HCT116 (cell line): ENCODE results near the gene C11orf52.

Experiments used
- CEBPB ChIP-seq: IDR thresholded peaks from 2 replicates; pipeline ENCODE4 v1.6.1; 2012; ENCODE audit warnings: low read depth
- CTCF ChIP-seq, 3 experiments: fragments of 200-600 bp in 1 of 3; sonication (generic) in 1 of 3; IDR thresholded peaks in 2 of 3; conservative IDR thresholded peaks in 1 of 3; 2 replicates each; pipeline ENCODE4 v1.5.1; 2012 to 2017; ENCODE audit warnings: low read depth in 2 of 3, low read length in 2 of 3, antibody characterized with exemption in 1 of 3, borderline replicate concordance in 1 of 3, control low read depth in 1 of 3, mild to moderate bottlenecking in 1 of 3, mixed read lengths in 1 of 3, mixed run types in 1 of 3, moderate library complexity in 1 of 3; ENCODE audit not compliant: insufficient read depth in 1 of 3
- EZH2 ChIP-seq: fragments of 200-600 bp; sonication (generic); IDR thresholded peaks from 2 replicates; pipeline ENCODE4 v1.6.1; 2017; ENCODE audit warnings: antibody characterized with exemption, mixed run types
- POLR2A ChIP-seq: IDR thresholded peaks from 2 replicates; pipeline ENCODE4 v1.7.0; 2011; ENCODE audit warnings: borderline replicate concordance; ENCODE audit not compliant: insufficient read depth, insufficient read length; ENCODE audit errors: extremely low read depth
- POLR2AphosphoS5 ChIP-seq: IDR thresholded peaks from 2 replicates; pipeline ENCODE4 v1.6.1; 2011; ENCODE audit warnings: mild to moderate bottlenecking, low read depth, low read length, moderate library complexity
- RAD21 ChIP-seq: IDR thresholded peaks from 2 replicates; pipeline ENCODE4 v1.6.1; 2012; ENCODE audit warnings: low read depth, mild to moderate bottlenecking
- SP1 ChIP-seq: IDR thresholded peaks from 2 replicates; pipeline ENCODE4 v1.6.1; 2012; ENCODE audit warnings: low read depth
- ZFX ChIP-seq: fragments of 450-650 bp; IDR thresholded peaks from 2 replicates; pipeline ENCODE4 v1.6.1; 2017
- ZNF274 ChIP-seq: fragments of 200-500 bp; sonication (Bioruptor generic); IDR thresholded peaks from 2 replicates; pipeline ENCODE4 v1.6.1; 2014; ENCODE audit warnings: mild to moderate bottlenecking, low read depth, low read length, inconsistent platforms
- TF ChIP-seq, protein P1 (sequence below): IDR thresholded peaks from 2 replicates; pipeline ENCODE4 v1.6.1; 2012; ENCODE audit warnings: low read depth

DNA sequence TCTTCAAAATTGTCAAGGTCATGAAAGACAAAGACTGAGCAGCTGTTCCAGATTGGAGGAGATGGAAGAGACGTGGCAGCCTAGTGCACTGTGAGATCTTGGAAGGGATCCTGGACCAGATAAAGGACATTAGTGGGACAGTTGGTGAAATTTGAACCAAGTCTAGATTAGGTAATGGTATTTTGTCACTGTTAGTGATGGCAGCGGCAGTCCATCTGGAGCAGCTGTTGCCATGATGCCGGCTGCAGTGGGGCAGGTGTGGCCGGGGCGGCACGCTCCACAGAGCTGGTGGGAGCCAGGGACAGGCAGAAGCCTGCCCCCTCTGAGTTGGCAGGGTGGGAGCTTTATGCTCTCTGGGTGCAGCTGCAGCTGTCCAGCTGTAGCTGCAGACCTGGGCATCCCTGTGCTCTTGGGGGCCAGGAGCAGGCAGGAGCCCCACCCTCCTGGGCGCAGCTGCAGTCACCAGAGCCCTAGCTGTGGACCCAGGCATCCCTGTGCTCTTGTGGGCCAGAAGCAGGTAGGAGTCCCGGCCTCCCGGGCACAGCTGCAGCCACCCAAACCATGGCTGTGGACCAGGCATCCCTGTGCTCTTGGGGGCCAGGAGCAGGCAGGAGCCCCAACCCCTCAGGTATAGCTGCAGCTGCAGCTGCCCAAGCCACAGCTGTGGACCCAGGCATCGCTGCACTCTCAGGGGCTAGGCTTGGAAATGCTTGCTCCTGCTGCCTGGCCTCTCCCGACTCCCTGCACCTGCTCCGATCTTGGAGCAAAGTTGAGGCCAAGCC is 39.1 kb downstream of the C11orf52 start:
- TF ChIP-seq CEBPB (no peak), ZFX (no peak), CTCF (IDR thresholded peaks at IDR 0.05 in 2 of 3, conservative IDR thresholded peaks at IDR 0.05 in 1 of 3; ENCODE audit: borderline replicate concordance in 1 of 3, insufficient read depth in 1 of 3, low read depth in 2 of 3, low read length in 2 of 3) (no peak), RAD21 (no peak), POLR2A (no peak), ZNF274 (no peak), POLR2AphosphoS5 (no peak), EZH2 (no peak), SP1 (no peak)
- TF ChIP-seq, protein P1, sequence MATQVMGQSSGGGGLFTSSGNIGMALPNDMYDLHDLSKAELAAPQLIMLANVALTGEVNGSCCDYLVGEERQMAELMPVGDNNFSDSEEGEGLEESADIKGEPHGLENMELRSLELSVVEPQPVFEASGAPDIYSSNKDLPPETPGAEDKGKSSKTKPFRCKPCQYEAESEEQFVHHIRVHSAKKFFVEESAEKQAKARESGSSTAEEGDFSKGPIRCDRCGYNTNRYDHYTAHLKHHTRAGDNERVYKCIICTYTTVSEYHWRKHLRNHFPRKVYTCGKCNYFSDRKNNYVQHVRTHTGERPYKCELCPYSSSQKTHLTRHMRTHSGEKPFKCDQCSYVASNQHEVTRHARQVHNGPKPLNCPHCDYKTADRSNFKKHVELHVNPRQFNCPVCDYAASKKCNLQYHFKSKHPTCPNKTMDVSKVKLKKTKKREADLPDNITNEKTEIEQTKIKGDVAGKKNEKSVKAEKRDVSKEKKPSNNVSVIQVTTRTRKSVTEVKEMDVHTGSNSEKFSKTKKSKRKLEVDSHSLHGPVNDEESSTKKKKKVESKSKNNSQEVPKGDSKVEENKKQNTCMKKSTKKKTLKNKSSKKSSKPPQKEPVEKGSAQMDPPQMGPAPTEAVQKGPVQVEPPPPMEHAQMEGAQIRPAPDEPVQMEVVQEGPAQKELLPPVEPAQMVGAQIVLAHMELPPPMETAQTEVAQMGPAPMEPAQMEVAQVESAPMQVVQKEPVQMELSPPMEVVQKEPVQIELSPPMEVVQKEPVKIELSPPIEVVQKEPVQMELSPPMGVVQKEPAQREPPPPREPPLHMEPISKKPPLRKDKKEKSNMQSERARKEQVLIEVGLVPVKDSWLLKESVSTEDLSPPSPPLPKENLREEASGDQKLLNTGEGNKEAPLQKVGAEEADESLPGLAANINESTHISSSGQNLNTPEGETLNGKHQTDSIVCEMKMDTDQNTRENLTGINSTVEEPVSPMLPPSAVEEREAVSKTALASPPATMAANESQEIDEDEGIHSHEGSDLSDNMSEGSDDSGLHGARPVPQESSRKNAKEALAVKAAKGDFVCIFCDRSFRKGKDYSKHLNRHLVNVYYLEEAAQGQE, result no peak
